Fibroblast of lung (primary cell): ENCODE measurements around the gene KLHDC7B.

ENCODE experiments used
- CTCF ChIP-seq, 2 donors: IDR thresholded peaks in 1 of 2; conservative IDR thresholded peaks in 1 of 2; 1 replicate in 1 of 2; 2 replicates in 1 of 2; pipeline ENCODE4 v1.5.1; 2011 to 2012; ENCODE audit warnings: low read length in 2 of 2, control low read depth in 1 of 2, inconsistent platforms in 1 of 2, low read depth in 1 of 2, mild to moderate bottlenecking in 1 of 2
- EZH2 ChIP-seq: IDR thresholded peaks from 2 replicates; pipeline ENCODE4 v1.5.1; 2012; ENCODE audit warnings: low read length, control low read depth, mild to moderate bottlenecking; ENCODE audit errors: missing control alignments

- no peak for TF ChIP-seq CTCF (conservative IDR thresholded peaks at IDR 0.05 in 1 of 2, IDR thresholded peaks at IDR 0.05 in 1 of 2; ENCODE audit: low read depth in 1 of 2, low read length in 2 of 2)
- TF ChIP-seq EZH2: no peak
Observed at GRCh38 chr22:50504369-50505211, 41.1 kb upstream of the KLHDC7B start.
